ENCODE measurements around the gene FEZ2. TPM values are rescaled to one million over a fixed set of nuclear protein-coding genes. Genes with fewer than 3 reads are reported as not detected.

FEZ2 gene
- total RNA-seq, 1 experiment from 2014 or later = 57.5 TPM

DNA sequence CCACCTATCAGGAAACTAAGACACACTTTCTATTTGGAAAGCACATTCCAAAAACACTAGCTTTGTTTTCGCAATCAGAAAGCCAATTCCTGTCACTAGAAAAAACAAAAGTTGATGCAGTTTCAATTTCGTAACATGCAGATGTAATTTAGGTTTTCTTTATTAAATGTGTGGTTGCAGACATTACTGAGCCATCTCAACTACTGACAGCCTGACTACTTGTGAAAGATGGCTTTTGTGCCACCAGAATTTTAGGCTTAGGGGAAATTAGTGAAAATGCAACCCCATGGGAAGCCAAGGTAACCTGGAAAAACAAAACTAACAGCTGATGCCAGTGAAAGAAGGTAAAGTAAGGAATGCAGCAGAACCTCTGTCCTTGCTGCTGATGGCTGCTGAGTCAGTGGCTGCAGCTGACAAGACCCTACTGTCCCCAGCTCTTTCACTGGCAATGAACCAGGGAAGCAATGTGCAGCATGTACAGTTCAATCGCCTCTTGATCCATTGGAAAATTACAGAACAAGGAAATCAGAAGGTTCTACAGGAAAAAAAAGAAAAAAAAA, 34.9 kb downstream of the FEZ2 start:
- H3K4me3 ChIP-seq (ENCODE audit: low read depth, low read length, poor library complexity, severe bottlenecking) = no peak overlapping the region
- TF ChIP-seq, protein P1, sequence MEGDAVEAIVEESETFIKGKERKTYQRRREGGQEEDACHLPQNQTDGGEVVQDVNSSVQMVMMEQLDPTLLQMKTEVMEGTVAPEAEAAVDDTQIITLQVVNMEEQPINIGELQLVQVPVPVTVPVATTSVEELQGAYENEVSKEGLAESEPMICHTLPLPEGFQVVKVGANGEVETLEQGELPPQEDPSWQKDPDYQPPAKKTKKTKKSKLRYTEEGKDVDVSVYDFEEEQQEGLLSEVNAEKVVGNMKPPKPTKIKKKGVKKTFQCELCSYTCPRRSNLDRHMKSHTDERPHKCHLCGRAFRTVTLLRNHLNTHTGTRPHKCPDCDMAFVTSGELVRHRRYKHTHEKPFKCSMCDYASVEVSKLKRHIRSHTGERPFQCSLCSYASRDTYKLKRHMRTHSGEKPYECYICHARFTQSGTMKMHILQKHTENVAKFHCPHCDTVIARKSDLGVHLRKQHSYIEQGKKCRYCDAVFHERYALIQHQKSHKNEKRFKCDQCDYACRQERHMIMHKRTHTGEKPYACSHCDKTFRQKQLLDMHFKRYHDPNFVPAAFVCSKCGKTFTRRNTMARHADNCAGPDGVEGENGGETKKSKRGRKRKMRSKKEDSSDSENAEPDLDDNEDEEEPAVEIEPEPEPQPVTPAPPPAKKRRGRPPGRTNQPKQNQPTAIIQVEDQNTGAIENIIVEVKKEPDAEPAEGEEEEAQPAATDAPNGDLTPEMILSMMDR (conservative IDR thresholded peaks at IDR 0.05; ENCODE audit: low read depth, low read length) = no peak
- no peak for TF ChIP-seq EZH2 (IDR thresholded peaks at IDR 0.05; ENCODE audit: borderline replicate concordance, low read depth, low read length, poor library complexity, severe bottlenecking)
- H3K27ac ChIP-seq (ENCODE audit: low read depth, low read length, poor library complexity, severe bottlenecking) = peak overlapping the region; percentile 72
- no peak for DNase-seq (ENCODE audit: low spot score)
- H3K36me3 ChIP-seq (ENCODE audit: insufficient read depth, low read length, poor library complexity, severe bottlenecking) = no peaks in the 10 kb centered on the region
- H3K27me3 ChIP-seq (replicated peaks; ENCODE audit: insufficient read depth, low read depth, low read length, poor library complexity) = no peaks in the 10 kb centered on the region
- ChIA-PET CTCF (interaction anchor here (0.5 kb wide), 1 partner anchor 14 kb away, joined by 8 read pairs; no protein-coding TSS in a partner anchor), POLR2A (ENCODE audit: low non-redundant PET) (no interaction called here)
- intact Hi-C loops (cut with micrococcal nuclease; ENCODE audit: unreplicated experiment) = no loop called here
- no TSS peak for BruUV-seq (replicated peaks)
- peaks cover 54% of the 10 kb centered on the region for H3K4me1 ChIP-seq (ENCODE audit: insufficient read depth, low read length, poor library complexity, severe bottlenecking)
- H3K9me3 ChIP-seq (ENCODE audit: low read depth, low read length, poor library complexity, severe bottlenecking) = no peaks in the 10 kb centered on the region

DNA sequence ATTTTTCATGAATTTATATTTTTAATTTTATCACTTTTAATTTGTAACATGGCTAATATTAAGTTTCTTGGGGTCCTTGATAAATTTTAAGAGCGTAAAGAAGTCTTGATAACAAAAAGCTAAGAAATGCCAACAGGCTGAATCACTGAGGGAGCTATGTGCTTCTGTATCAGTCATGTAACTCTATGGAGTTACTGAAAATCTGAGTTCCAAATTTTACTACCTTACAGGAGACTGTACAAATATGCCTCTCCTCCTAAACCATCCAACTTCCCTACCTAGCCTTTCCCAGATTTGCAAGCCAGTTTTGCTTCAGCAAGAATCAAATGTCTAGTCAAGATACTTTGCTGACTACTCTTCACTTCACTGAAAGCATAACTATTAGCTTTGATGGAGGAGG, 35.7 kb downstream of the FEZ2 start:
- Histone ChIP-seq H3K36me3 (ENCODE audit: insufficient read depth, low read length, poor library complexity, severe bottlenecking) (no peaks in the 10 kb centered on the region), H3K27ac (ENCODE audit: low read depth, low read length, poor library complexity, severe bottlenecking) (peak overlapping the region; percentile 72), H3K27me3 (replicated peaks; ENCODE audit: insufficient read depth, low read depth, low read length, poor library complexity) (no peaks in the 10 kb centered on the region), H3K4me1 (ENCODE audit: insufficient read depth, low read length, poor library complexity, severe bottlenecking) (peaks cover 50% of the 10 kb centered on the region), H3K4me3 (ENCODE audit: low read depth, low read length, poor library complexity, severe bottlenecking) (no peak overlapping the region), H3K9me3 (ENCODE audit: low read depth, low read length, poor library complexity, severe bottlenecking) (no peaks in the 10 kb centered on the region)
- ChIA-PET POLR2A (ENCODE audit: low non-redundant PET) (no interaction called here), CTCF (no interaction called here)
- intact Hi-C loops (cut with micrococcal nuclease; ENCODE audit: unreplicated experiment) = no loop called here
- BruUV-seq (replicated peaks) = no TSS peak
- peak; percentile 49 for DNase-seq (ENCODE audit: low spot score)
- TF ChIP-seq, protein P1 (conservative IDR thresholded peaks at IDR 0.05; ENCODE audit: low read depth, low read length) = no peak
- TF ChIP-seq EZH2 (IDR thresholded peaks at IDR 0.05; ENCODE audit: borderline replicate concordance, low read depth, low read length, poor library complexity, severe bottlenecking) = no peak

- Histone ChIP-seq H3K27ac (ENCODE audit: low read depth, low read length, poor library complexity, severe bottlenecking) (peak overlapping the region; percentile 72), H3K4me1 (ENCODE audit: insufficient read depth, low read length, poor library complexity, severe bottlenecking) (peaks cover 45% of the 10 kb centered on the region), H3K36me3 (ENCODE audit: insufficient read depth, low read length, poor library complexity, severe bottlenecking) (no peaks in the 10 kb centered on the region), H3K27me3 (replicated peaks; ENCODE audit: insufficient read depth, low read depth, low read length, poor library complexity) (no peaks in the 10 kb centered on the region), H3K9me3 (ENCODE audit: low read depth, low read length, poor library complexity, severe bottlenecking) (no peaks in the 10 kb centered on the region), H3K4me3 (ENCODE audit: low read depth, low read length, poor library complexity, severe bottlenecking) (no peak overlapping the region)
- TF ChIP-seq, protein P1 (conservative IDR thresholded peaks at IDR 0.05; ENCODE audit: low read depth, low read length) = no peak
- TF ChIP-seq EZH2 (IDR thresholded peaks at IDR 0.05; ENCODE audit: borderline replicate concordance, low read depth, low read length, poor library complexity, severe bottlenecking) = no peak
- intact Hi-C loops (cut with micrococcal nuclease; ENCODE audit: unreplicated experiment) = no loop called here
- POLR2A ChIA-PET (ENCODE audit: low non-redundant PET) = no interaction called here
- TSS peak; percentile 74 for BruUV-seq (replicated peaks)
- peak; percentile 93 for DNase-seq (ENCODE audit: low spot score)
- CTCF ChIA-PET = no interaction called here
Observed at GRCh38 chr2:36561237-36561944, 36.6 kb downstream of the FEZ2 start.

Data from A673 (cell line).